HepG2 (cell line): ENCODE measurements around the gene TLCD3B. TPM values are rescaled to one million over a fixed set of nuclear protein-coding genes. Genes with fewer than 3 reads are reported as not detected.

Experiments
- CENPBD1 ChIP-seq: sonication (generic); formaldehyde crosslinking; IDR thresholded peaks from 2 replicates; pipeline ENCODE4 v1.8.0; 2022; ENCODE audit warnings: missing genetic modification reagents, low read depth, mild to moderate bottlenecking, borderline replicate concordance
- KLF6 ChIP-seq: IDR thresholded peaks from 2 replicates; pipeline ENCODE4 v1.8.0; 2016; ENCODE audit warnings: missing biosample characterization, missing genetic modification reagents
- MYNN ChIP-seq: sonication (generic); formaldehyde crosslinking; IDR thresholded peaks from 2 replicates; pipeline ENCODE4 v1.4.0; 2020; ENCODE audit warnings: mild to moderate bottlenecking, low read depth, missing genetic modification reagents
- SIN3B ChIP-seq: fragments of 150-350 bp; IDR thresholded peaks from 2 replicates; pipeline ENCODE4 v1.6.1; 2014; ENCODE audit warnings: low read length
- SOX13 ChIP-seq, 3 experiments: fragments of 450-650 bp in 1 of 3; sonication (generic) in 1 of 3; formaldehyde crosslinking in 1 of 3; IDR thresholded peaks in 2 of 3; conservative IDR thresholded peaks in 1 of 3; 2 replicates each; pipeline versions ENCODE4 v1.5.0 to v1.6.1; 2016 to 2020; ENCODE audit warnings: antibody characterized with exemption in 1 of 3, mild to moderate bottlenecking in 1 of 3, missing compliant biosample characterization in 1 of 3, missing genetic modification reagents in 1 of 3, moderate library complexity in 1 of 3
- ZFP41 ChIP-seq: sonication (generic); formaldehyde crosslinking; IDR thresholded peaks from 2 replicates; pipeline ENCODE4 v1.4.0; 2020; ENCODE audit warnings: mild to moderate bottlenecking, missing genetic modification reagents, borderline replicate concordance
- ZNF296 ChIP-seq: sonication (generic); formaldehyde crosslinking; conservative IDR thresholded peaks from 2 replicates; pipeline ENCODE4 v1.5.0; 2020; ENCODE audit warnings: mild to moderate bottlenecking, missing genetic modification reagents
- ZNF615 ChIP-seq: sonication (generic); formaldehyde crosslinking; IDR thresholded peaks from 2 replicates; pipeline ENCODE4 v1.5.0; 2020; ENCODE audit warnings: mild to moderate bottlenecking, missing genetic modification reagents, borderline replicate concordance
- ZNF773 ChIP-seq: sonication (generic); formaldehyde crosslinking; IDR thresholded peaks from 2 replicates; pipeline ENCODE4 v1.4.0; 2020; ENCODE audit warnings: missing genetic modification reagents, borderline replicate concordance
- ZNF777 ChIP-seq: sonication (generic); formaldehyde crosslinking; IDR thresholded peaks from 2 replicates; pipeline ENCODE4 v1.4.0; 2020; ENCODE audit warnings: missing genetic modification reagents
- ZSCAN21 ChIP-seq: sonication (generic); formaldehyde crosslinking; IDR thresholded peaks from 2 replicates; pipeline ENCODE4 v1.8.0; 2022; ENCODE audit warnings: mild to moderate bottlenecking, missing genetic modification reagents, moderate library complexity, borderline replicate concordance
- polyA plus RNA-seq, 8 experiments: library from polyadenylated mRNA; depleted of rRNA in 3 of 8; stranded (reverse) in 7 of 8; unstranded in 1 of 8; fragments of >200 nt; fragmentation: Illumina TruSeq in 4 of 8; extraction: Trizol in 4 of 8; gene quantifications; 2 replicates each; pipeline versions ENCODE4 v1.2.1 to v1.2.3, GENCODE V29; 2011 to 2016; ENCODE audit warnings: low read depth in 4 of 8, missing spikeins in 1 of 8, mixed read lengths in 1 of 8; ENCODE audit not compliant: insufficient read depth in 1 of 8
- total RNA-seq, 5 experiments: library from RNA; depleted of rRNA; stranded (reverse); fragments of >200 nt; fragmentation: Illumina TruSeq; extraction: Trizol; gene quantifications; 2 replicates each; pipeline ENCODE4 v1.2.3, GENCODE V29; 2016; ENCODE audit warnings: low read depth in 1 of 5
- TF ChIP-seq, protein P1 (sequence below): sonication (generic); formaldehyde crosslinking; IDR thresholded peaks from 2 replicates; pipeline ENCODE4 v1.4.0; 2020; ENCODE audit warnings: missing genetic modification reagents
- TF ChIP-seq, protein P2 (sequence below): sonication (generic); formaldehyde crosslinking; IDR thresholded peaks from 2 replicates; pipeline ENCODE4 v1.4.0; 2020; ENCODE audit warnings: mild to moderate bottlenecking, low read depth, missing genetic modification reagents
- TF ChIP-seq, protein P3 (sequence below): IDR thresholded peaks from 2 replicates; pipeline ENCODE4 v1.6.1; 2012; ENCODE audit warnings: low read depth, low read length, improper control_type of control experiment
- TF ChIP-seq, protein P4 (sequence below): sonication (generic); formaldehyde crosslinking; IDR thresholded peaks from 2 replicates; pipeline ENCODE4 v1.4.0; 2020; ENCODE audit warnings: missing genetic modification reagents, borderline replicate concordance
- TF ChIP-seq, protein P5 (sequence below): sonication (generic); formaldehyde crosslinking; IDR thresholded peaks from 2 replicates; pipeline ENCODE4 v1.4.0; 2020; ENCODE audit warnings: mild to moderate bottlenecking, missing genetic modification reagents

The TLCD3B gene
- total and polyA plus RNA-seq, 2 of the 13 experiments (the other 11 are each of a cell fraction or from before 2014, with no cell fraction given), result not detected

DNA sequence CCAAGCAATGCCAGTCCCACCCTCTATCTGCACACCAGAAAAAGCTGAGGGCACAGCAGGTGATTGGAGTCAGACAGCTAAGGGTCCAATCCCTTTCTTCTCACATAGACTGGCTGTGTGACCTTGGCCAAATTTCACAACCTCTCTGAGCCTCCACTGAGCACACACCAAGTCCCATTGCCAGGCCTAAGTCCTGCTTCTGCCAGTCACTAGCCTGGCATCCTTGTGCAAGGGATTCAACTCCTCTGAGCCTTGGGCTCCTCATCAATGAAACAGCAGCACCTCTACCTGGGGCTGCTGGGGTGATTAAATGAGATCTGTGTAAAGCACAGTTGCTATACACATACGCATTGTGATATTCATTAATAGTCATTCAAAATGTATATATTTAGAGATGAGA is 15.5 kb upstream of the TLCD3B start (continued):
- TF ChIP-seq, protein P1, sequence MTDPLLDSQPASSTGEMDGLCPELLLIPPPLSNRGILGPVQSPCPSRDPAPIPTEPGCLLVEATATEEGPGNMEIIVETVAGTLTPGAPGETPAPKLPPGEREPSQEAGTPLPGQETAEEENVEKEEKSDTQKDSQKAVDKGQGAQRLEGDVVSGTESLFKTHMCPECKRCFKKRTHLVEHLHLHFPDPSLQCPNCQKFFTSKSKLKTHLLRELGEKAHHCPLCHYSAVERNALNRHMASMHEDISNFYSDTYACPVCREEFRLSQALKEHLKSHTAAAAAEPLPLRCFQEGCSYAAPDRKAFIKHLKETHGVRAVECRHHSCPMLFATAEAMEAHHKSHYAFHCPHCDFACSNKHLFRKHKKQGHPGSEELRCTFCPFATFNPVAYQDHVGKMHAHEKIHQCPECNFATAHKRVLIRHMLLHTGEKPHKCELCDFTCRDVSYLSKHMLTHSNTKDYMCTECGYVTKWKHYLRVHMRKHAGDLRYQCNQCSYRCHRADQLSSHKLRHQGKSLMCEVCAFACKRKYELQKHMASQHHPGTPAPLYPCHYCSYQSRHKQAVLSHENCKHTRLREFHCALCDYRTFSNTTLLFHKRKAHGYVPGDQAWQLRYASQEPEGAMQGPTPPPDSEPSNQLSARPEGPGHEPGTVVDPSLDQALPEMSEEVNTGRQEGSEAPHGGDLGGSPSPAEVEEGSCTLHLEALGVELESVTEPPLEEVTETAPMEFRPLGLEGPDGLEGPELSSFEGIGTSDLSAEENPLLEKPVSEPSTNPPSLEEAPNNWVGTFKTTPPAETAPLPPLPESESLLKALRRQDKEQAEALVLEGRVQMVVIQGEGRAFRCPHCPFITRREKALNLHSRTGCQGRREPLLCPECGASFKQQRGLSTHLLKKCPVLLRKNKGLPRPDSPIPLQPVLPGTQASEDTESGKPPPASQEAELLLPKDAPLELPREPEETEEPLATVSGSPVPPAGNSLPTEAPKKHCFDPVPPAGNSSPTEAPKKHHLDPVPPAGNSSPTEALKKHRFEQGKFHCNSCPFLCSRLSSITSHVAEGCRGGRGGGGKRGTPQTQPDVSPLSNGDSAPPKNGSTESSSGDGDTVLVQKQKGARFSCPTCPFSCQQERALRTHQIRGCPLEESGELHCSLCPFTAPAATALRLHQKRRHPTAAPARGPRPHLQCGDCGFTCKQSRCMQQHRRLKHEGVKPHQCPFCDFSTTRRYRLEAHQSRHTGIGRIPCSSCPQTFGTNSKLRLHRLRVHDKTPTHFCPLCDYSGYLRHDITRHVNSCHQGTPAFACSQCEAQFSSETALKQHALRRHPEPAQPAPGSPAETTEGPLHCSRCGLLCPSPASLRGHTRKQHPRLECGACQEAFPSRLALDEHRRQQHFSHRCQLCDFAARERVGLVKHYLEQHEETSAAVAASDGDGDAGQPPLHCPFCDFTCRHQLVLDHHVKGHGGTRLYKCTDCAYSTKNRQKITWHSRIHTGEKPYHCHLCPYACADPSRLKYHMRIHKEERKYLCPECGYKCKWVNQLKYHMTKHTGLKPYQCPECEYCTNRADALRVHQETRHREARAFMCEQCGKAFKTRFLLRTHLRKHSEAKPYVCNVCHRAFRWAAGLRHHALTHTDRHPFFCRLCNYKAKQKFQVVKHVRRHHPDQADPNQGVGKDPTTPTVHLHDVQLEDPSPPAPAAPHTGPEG, result no peak
- TF ChIP-seq SOX13 (IDR thresholded peaks at IDR 0.05) (no peak), SOX13 (CRISPR knock-in tag; conservative IDR thresholded peaks at IDR 0.05 in 1 of 2, IDR thresholded peaks at IDR 0.05 in 1 of 2) (no peak), SIN3B (no peak), ZNF615 (CRISPR knock-in tag) (0 out of 2 replicates have a peak, but pooled peaks have one; percentile 29), KLF6 (CRISPR knock-in tag) (no peak), ZNF777 (CRISPR knock-in tag) (no peak), ZNF296 (CRISPR knock-in tag) (no peak), MYNN (CRISPR knock-in tag) (no peak), ZSCAN21 (CRISPR knock-in tag) (no peak), CENPBD1 (CRISPR knock-in tag) (no peak), ZNF773 (CRISPR knock-in tag) (no peak), ZFP41 (CRISPR knock-in tag) (no peak)
- TF ChIP-seq, protein P2, sequence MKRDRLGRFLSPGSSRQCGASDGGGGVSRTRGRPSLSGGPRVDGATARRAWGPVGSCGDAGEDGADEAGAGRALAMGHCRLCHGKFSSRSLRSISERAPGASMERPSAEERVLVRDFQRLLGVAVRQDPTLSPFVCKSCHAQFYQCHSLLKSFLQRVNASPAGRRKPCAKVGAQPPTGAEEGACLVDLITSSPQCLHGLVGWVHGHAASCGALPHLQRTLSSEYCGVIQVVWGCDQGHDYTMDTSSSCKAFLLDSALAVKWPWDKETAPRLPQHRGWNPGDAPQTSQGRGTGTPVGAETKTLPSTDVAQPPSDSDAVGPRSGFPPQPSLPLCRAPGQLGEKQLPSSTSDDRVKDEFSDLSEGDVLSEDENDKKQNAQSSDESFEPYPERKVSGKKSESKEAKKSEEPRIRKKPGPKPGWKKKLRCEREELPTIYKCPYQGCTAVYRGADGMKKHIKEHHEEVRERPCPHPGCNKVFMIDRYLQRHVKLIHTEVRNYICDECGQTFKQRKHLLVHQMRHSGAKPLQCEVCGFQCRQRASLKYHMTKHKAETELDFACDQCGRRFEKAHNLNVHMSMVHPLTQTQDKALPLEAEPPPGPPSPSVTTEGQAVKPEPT (CRISPR knock-in tag), result no peak
- TF ChIP-seq, protein P3, sequence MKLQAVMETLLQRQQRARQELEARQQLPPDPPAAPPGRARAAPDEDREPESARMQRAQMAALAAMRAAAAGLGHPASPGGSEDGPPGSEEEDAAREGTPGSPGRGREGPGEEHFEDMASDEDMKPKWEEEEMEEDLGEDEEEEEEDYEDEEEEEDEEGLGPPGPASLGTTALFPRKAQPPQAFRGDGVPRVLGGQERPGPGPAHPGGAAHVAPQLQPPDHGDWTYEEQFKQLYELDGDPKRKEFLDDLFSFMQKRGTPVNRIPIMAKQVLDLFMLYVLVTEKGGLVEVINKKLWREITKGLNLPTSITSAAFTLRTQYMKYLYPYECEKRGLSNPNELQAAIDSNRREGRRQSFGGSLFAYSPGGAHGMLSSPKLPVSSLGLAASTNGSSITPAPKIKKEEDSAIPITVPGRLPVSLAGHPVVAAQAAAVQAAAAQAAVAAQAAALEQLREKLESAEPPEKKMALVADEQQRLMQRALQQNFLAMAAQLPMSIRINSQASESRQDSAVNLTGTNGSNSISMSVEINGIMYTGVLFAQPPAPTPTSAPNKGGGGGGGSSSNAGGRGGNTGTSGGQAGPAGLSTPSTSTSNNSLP, result no peak
- TF ChIP-seq, protein P4, sequence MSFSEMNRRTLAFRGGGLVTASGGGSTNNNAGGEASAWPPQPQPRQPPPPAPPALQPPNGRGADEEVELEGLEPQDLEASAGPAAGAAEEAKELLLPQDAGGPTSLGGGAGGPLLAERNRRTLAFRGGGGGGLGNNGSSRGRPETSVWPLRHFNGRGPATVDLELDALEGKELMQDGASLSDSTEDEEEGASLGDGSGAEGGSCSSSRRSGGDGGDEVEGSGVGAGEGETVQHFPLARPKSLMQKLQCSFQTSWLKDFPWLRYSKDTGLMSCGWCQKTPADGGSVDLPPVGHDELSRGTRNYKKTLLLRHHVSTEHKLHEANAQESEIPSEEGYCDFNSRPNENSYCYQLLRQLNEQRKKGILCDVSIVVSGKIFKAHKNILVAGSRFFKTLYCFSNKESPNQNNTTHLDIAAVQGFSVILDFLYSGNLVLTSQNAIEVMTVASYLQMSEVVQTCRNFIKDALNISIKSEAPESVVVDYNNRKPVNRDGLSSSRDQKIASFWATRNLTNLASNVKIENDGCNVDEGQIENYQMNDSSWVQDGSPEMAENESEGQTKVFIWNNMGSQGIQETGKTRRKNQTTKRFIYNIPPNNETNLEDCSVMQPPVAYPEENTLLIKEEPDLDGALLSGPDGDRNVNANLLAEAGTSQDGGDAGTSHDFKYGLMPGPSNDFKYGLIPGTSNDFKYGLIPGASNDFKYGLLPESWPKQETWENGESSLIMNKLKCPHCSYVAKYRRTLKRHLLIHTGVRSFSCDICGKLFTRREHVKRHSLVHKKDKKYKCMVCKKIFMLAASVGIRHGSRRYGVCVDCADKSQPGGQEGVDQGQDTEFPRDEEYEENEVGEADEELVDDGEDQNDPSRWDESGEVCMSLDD (CRISPR knock-in tag), result no peak
- TF ChIP-seq, protein P5, sequence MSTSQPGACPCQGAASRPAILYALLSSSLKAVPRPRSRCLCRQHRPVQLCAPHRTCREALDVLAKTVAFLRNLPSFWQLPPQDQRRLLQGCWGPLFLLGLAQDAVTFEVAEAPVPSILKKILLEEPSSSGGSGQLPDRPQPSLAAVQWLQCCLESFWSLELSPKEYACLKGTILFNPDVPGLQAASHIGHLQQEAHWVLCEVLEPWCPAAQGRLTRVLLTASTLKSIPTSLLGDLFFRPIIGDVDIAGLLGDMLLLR (CRISPR knock-in tag), result no peak
